Suprapubic skin (tissue), 4 donors: Measurements from ENCODE around the gene AUTS2. TPM values are rescaled to one million over a fixed set of nuclear protein-coding genes. Genes with fewer than 3 reads are reported as not detected.

Experiments
- DNase-seq, 2 donors: peaks; one replicate each; pipeline ENCODE4 v3.0.0-alpha.2; 2019; ENCODE audit warnings: low spot score in 2 of 2
- H3K27ac ChIP-seq: fragments of 200-600 bp; sonication (generic); one replicate; pipeline ENCODE4 v1.5.1; 2019
- H3K27me3 ChIP-seq: fragments of 200-600 bp; sonication (generic); one replicate; pipeline ENCODE4 v1.5.1; 2019
- H3K36me3 ChIP-seq: fragments of 200-600 bp; sonication (generic); one replicate; pipeline ENCODE4 v1.5.1; 2019
- H3K4me1 ChIP-seq: fragments of 200-600 bp; sonication (generic); one replicate; pipeline ENCODE4 v1.5.1; 2019
- H3K4me3 ChIP-seq: fragments of 200-600 bp; sonication (generic); one replicate; pipeline ENCODE4 v1.5.1; 2019; ENCODE audit warnings: mild to moderate bottlenecking
- H3K9me3 ChIP-seq: fragments of 200-600 bp; sonication (generic); one replicate; pipeline ENCODE4 v1.5.1; 2019
- CTCF ChIP-seq, 2 donors: fragments of 200-600 bp in 1 of 2; fragments of 450-650 bp in 1 of 2; sonication (generic) in 1 of 2; IDR thresholded peaks; one replicate each; pipeline ENCODE4 v1.5.1; 2016 to 2019; ENCODE audit warnings: antibody characterized with exemption in 2 of 2, mild to moderate bottlenecking in 1 of 2, moderate library complexity in 1 of 2
- EP300 ChIP-seq: sonication (generic); formaldehyde crosslinking; IDR thresholded peaks from one replicate; pipeline ENCODE4 v1.6.1; 2017; ENCODE audit warnings: antibody characterized with exemption
- POLR2A ChIP-seq, 2 donors: fragments of 450-650 bp; IDR thresholded peaks; one replicate each; pipeline ENCODE4 v1.6.1; 2017; ENCODE audit warnings: antibody characterized with exemption in 2 of 2, mild to moderate bottlenecking in 2 of 2, moderate library complexity in 2 of 2
- POLR2AphosphoS5 ChIP-seq, 3 donors: sonication (generic); formaldehyde crosslinking; IDR thresholded peaks; one replicate each; pipeline ENCODE4 v1.6.1; 2017; ENCODE audit warnings: antibody characterized with exemption in 3 of 3
- WGBS: methylation state at CpG from one replicate; pipeline ENCODE4 v1.1.5; 2018; 5-methylcytosine and 5-hydroxymethylcytosine counted together
- total RNA-seq, 4 donors: library from RNA; depleted of rRNA; stranded (reverse); fragments of >200 nt; gene quantifications; one replicate each; pipeline ENCODE4 v1.1.0, GENCODE V29; 2016

Gene AUTS2
- total RNA-seq, 4 donors from 2014 or later, result 31.0 to 102 (median 56.4) TPM

GRCh38 chr7:70725448-70725847 lies 1127.2 kb downstream of the AUTS2 start:
- no peak for TF ChIP-seq EP300
- no peak for TF ChIP-seq CTCF (IDR thresholded peaks at IDR 0.05)
- no peak for TF ChIP-seq POLR2A (IDR thresholded peaks at IDR 0.05)
- no peak for TF ChIP-seq POLR2AphosphoS5 (IDR thresholded peaks at IDR 0.05)
- H3K4me1 ChIP-seq, result peaks cover 32% of the 10 kb centered on the region
- no peak overlapping the region for H3K27ac ChIP-seq
- no peaks in the 10 kb centered on the region for H3K9me3 ChIP-seq
- DNase-seq, result no peak
- H3K27me3 ChIP-seq, result no peaks in the 10 kb centered on the region
- 39% methylated on average over 2 of the region's 2 CpGs for WGBS
- H3K36me3 ChIP-seq, result no peaks in the 10 kb centered on the region
- H3K4me3 ChIP-seq, result no peak overlapping the region

GRCh38 chr7:70726294-70726693 lies 1128.0 kb downstream of the AUTS2 start:
- H3K27ac ChIP-seq, result no peak overlapping the region
- no peaks in the 10 kb centered on the region for H3K36me3 ChIP-seq
- no peak overlapping the region for H3K4me3 ChIP-seq
- no peaks in the 10 kb centered on the region for H3K27me3 ChIP-seq
- no peak for TF ChIP-seq CTCF (IDR thresholded peaks at IDR 0.05)
- no peak for TF ChIP-seq POLR2AphosphoS5 (IDR thresholded peaks at IDR 0.05)
- no peak for TF ChIP-seq POLR2A (IDR thresholded peaks at IDR 0.05)
- no peak for TF ChIP-seq EP300
- peaks cover 32% of the 10 kb centered on the region for H3K4me1 ChIP-seq
- no peaks in the 10 kb centered on the region for H3K9me3 ChIP-seq
- DNase-seq, result no peak
- 87% methylated on average over 1 of the region's 1 CpG for WGBS

GRCh38 chr7:70726951-70727378 lies 1128.7 kb downstream of the AUTS2 start:
- TF ChIP-seq POLR2AphosphoS5 (IDR thresholded peaks at IDR 0.05), result no peak
- no peak for TF ChIP-seq CTCF (IDR thresholded peaks at IDR 0.05)
- no peak for TF ChIP-seq POLR2A (IDR thresholded peaks at IDR 0.05)
- TF ChIP-seq EP300, result no peak
- no peak for DNase-seq

GRCh38 chr7:70727861-70728260 lies 1129.6 kb downstream of the AUTS2 start:
- 73% methylated on average over 2 of the region's 2 CpGs for WGBS
- H3K27ac ChIP-seq, result no peak overlapping the region

More at GRCh38 chr7:70726951-70727378, 1128.7 kb downstream of the AUTS2 start:
- Histone ChIP-seq H3K4me1 (peaks cover 32% of the 10 kb centered on the region), H3K27ac (peak overlapping the region; percentile 47), H3K27me3 (no peaks in the 10 kb centered on the region), H3K9me3 (no peaks in the 10 kb centered on the region), H3K36me3 (no peaks in the 10 kb centered on the region), H3K4me3 (no peak overlapping the region)
- WGBS, result 47% methylated on average over 9 of the region's 9 CpGs

More at GRCh38 chr7:70727861-70728260, 1129.6 kb downstream of the AUTS2 start:
- Histone ChIP-seq H3K4me1 (peaks cover 32% of the 10 kb centered on the region), H3K27me3 (no peaks in the 10 kb centered on the region), H3K36me3 (no peaks in the 10 kb centered on the region), H3K9me3 (no peaks in the 10 kb centered on the region), H3K4me3 (no peak overlapping the region)
- no peak for TF ChIP-seq EP300
- no peak for TF ChIP-seq CTCF (IDR thresholded peaks at IDR 0.05)
- TF ChIP-seq POLR2AphosphoS5 (IDR thresholded peaks at IDR 0.05), result no peak
- no peak for TF ChIP-seq POLR2A (IDR thresholded peaks at IDR 0.05)
- DNase-seq, result no peak
